ENCODE results near the gene RAB27A. TPM values are rescaled to one million over a fixed set of nuclear protein-coding genes. Genes with fewer than 3 reads are reported as not detected.

The RAB27A gene
- total RNA-seq, 1 donor, result 6.2 TPM

GRCh38 chr15:55230051-55230670 lies 59.5 kb downstream of the RAB27A start:
- DNase-seq (ENCODE audit: low read depth in 2 of 3, low spot score in 2 of 3), result no peak

DNA sequence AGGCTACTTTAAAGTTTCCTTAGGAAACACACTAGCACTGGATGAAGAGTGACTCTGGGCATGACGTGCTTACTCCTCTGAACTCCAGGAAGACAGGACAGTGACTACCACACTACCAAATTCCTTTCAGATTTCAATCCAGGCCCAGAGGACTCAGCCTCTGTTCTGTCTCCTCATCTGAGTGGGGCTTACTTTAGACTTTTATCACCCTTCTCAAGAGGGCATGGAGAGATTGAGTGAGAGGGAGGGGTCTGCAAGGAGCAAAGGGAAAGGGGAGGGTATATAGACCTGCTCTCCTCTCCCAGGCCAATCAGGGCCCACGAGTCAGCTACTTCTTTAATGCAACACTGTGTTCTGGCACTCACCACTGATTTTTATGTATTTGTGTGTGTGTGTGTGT lies 63.5 kb downstream of the RAB27A start:
- no peak for DNase-seq (ENCODE audit: low read depth in 2 of 3, low spot score in 2 of 3)

GRCh38 chr15:55224892-55225291 lies 64.7 kb downstream of the RAB27A start:
- peak in 2 of 3 donors; percentile 16 to 20 for DNase-seq (ENCODE audit: low read depth in 2 of 3, low spot score in 2 of 3)

GRCh38 chr15:55222588-55222987 lies 67.0 kb downstream of the RAB27A start:
- DNase-seq (ENCODE audit: low read depth in 2 of 3, low spot score in 2 of 3), result peak in 2 of 3 donors; percentile 71 to 91

- DNase-seq (ENCODE audit: low read depth in 2 of 3, low spot score in 2 of 3), result peak in 2 of 3 donors; percentile 40 to 60
These were observed 68.3 kb downstream of the RAB27A start for GRCh38 chr15:55221090-55222011.

DNA sequence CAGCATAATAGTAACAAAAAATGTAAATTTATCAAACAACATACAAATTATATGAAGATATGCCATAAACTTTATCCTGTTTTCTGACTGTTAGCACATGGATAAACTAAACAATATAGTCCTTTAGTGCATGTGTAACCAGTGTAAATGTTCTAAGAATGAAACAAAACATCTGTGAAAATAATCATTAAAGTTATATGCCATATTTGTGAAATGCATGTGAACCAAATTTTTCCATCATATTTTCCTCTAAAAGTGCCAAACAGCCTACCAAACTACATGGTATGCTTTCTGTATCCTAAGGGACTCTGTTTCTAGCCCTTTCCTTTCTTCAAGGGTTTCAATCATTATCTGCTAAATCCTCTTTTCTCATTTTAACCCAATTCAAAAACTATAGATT lies 69.0 kb downstream of the RAB27A start:
- DNase-seq (ENCODE audit: low read depth in 2 of 3, low spot score in 2 of 3), result no peak

DNA sequence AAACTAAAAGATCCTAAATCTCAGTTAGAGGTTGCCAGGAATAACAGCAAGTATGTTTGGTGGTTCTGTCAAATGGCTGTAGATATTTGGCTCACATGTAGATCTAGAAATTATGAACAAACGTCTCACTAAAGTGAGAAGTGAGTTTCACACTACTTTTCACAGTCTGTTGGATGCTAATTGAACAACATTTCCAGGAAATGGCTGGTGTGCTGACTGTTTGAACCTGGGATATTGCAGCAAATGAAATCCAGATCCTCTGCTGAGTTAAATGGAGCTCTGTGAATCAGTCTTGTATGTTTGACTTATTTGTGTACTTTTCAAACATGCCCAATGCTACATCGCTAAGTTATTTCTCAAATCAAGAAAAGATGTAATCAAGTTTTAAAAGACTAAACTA lies 71.6 kb downstream of the RAB27A start:
- no peak for DNase-seq (ENCODE audit: low read depth in 2 of 3, low spot score in 2 of 3)

DNA sequence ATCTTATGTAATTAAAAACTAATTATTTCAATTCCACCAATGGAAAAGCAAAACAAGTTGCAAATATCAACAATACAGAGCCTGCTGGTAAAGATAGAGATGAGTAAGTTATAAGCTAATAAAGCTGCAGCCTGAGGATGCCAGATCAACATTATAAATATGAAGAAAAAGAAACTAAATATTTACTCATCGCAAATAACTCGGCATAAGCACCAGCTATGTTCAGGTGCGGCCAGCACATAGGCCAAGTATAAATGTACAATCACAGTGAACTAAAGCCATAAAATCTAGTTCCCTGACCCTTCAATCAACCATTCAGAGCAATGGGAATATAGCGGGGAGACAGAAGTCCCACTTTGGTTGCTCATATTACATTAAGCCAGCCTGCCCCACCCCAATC lies 85.1 kb downstream of the RAB27A start:
- DNase-seq (ENCODE audit: low read depth in 2 of 3, low spot score in 2 of 3), result no peak

DNA sequence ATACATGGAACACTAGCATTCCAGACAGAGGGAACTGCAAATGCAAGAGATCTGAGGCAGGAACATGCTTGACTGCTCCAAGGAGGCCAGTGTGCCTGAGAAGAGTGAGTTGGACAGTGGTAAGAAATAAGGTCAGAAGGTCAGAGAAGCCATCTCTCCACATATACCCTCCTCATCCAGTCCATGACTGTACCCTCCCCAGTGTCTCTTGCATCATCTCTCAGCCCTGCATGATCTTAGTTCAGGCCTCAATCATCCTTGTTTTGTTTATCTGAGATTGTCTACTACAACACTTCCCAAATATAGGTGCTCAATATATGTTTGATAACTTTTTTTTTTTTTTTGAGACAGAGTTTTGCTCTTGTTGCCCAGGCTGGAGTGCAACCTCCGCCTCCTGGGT lies 87.4 kb downstream of the RAB27A start:
- no peak for DNase-seq (ENCODE audit: low read depth in 2 of 3, low spot score in 2 of 3)

DNA sequence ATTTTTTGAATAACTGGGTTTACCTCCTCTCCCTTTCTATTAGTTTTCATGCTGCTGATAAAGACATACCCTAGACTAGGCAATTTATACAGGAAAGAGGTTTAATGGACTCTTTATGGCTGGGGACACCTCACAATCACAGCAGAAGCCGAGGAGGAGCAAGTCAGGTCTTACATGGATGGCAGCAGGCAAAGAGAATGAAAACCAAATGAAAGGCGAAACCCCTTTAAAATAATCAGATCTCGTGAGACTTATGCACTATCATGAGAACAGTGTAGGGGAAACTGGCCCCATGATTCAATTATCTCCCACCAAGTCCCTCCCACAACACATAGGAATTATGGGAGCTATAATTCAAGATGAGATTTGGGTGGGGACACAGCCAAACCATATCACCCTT lies 90.9 kb downstream of the RAB27A start:
- no peak for DNase-seq (ENCODE audit: low read depth in 2 of 3, low spot score in 2 of 3)

- no peak for DNase-seq (ENCODE audit: low read depth in 2 of 3, low spot score in 2 of 3)
These were observed 91.9 kb downstream of the RAB27A start for GRCh38 chr15:55197719-55198118.

GRCh38 chr15:55197362-55197705 lies 92.3 kb downstream of the RAB27A start:
- no peak for DNase-seq (ENCODE audit: low read depth in 2 of 3, low spot score in 2 of 3)

DNA sequence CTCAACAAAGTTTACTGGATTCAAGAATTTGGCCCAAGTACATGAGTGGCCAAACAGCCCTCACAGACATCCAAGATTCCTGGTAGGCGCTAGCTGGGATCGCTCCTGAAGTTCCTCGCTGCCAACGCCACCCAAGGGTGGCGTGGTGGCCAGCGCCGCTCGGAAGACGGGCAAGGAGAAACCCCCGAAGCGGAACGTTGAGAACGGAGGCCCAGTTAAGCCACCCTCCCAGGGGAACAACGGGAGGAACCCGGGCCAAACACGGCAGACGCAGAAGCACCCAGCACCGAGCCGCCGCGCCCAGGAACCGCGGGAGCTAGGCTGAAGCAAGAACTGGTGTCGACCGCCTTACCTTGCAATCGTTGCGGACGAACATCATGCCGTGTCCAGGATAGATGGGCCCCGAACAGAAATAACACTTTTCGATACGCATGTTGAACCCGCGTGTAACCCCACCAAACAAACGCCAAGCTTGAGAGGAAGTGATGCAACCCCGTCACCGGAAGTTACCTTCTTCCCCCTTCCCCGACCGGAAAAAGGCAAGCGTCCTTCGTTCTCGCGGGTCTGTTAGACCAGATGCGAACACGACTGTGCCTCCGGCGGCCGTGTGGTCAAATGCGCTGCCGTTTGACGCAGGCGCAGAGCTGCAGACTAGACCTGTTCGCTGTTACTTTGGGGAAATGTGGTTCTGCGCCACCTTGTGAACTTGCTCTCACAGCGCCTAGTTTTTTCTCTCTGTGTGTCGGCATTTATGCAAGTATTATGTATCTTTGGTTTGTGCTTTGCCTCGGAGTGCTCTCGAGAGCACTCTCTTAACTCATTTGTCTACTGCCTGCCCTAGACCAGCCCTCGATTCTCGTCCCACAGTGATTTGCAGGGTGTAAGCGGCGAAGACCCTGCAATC lies 92.9 kb downstream of the RAB27A start, which contains the start of gene RSL24D1:
RSL24D1 (minus strand) TSS at position 484 of the 904 bp plus-strand sequence; CDS start at position 433, 51 bp downstream.
- peak; percentile 97 to 100 (median 99) for DNase-seq (ENCODE audit: low read depth in 2 of 3, low spot score in 2 of 3)

- DNase-seq (ENCODE audit: low read depth in 2 of 3, low spot score in 2 of 3), result peak in 2 of 3 donors; percentile 14 to 32
These were observed 93.6 kb downstream of the RAB27A start for GRCh38 chr15:55195996-55196395.

GRCh38 chr15:55194256-55194655 lies 95.4 kb downstream of the RAB27A start:
- DNase-seq (ENCODE audit: low read depth in 2 of 3, low spot score in 2 of 3), result peak in 1 of 3 donors; percentile 17

DNA sequence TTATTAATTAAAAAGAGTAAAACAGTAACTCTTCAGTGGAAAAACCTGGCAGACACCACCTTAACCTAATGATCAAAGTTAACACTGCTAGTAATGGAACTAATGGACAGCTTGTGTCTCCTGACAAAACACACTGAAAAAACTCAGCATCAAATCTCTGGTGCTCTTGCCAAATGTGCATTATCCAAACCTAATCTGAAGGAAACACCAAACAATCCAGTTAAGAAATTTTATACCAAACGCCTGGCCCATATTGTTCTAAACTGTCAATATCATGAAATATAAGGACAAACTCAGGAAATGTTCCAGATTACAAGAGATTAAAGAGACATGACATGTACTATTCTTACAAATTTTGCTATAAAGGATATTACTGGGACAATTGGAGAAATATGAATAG lies 103.3 kb downstream of the RAB27A start:
- no peak for DNase-seq (ENCODE audit: low read depth in 2 of 3, low spot score in 2 of 3)

DNA sequence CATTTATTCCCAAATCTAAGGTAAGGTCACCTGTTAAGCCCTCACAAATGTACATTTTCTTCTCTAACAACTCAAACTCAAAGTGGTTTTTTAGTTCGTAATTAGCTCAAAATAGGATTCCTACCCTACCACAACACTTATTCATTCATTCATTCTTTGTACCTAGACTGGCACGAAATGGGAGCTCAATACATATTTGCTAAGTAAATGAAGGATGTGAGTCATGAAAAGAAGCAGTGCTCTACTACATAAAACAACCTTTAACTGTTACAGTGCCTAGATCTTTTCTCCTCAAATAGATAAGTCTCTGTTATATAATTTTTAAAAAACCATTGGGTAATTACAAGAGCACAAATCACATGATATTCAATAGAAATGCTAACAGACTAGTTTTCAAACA lies 105.9 kb downstream of the RAB27A start:
- no peak for DNase-seq (ENCODE audit: low read depth in 2 of 3, low spot score in 2 of 3)

- DNase-seq (ENCODE audit: low read depth in 2 of 3, low spot score in 2 of 3), result no peak
These were observed 110.5 kb downstream of the RAB27A start for GRCh38 chr15:55179141-55179540.

GRCh38 chr15:55170361-55170760 lies 119.3 kb downstream of the RAB27A start:
- DNase-seq (ENCODE audit: low read depth in 2 of 3, low spot score in 2 of 3), result no peak

DNA sequence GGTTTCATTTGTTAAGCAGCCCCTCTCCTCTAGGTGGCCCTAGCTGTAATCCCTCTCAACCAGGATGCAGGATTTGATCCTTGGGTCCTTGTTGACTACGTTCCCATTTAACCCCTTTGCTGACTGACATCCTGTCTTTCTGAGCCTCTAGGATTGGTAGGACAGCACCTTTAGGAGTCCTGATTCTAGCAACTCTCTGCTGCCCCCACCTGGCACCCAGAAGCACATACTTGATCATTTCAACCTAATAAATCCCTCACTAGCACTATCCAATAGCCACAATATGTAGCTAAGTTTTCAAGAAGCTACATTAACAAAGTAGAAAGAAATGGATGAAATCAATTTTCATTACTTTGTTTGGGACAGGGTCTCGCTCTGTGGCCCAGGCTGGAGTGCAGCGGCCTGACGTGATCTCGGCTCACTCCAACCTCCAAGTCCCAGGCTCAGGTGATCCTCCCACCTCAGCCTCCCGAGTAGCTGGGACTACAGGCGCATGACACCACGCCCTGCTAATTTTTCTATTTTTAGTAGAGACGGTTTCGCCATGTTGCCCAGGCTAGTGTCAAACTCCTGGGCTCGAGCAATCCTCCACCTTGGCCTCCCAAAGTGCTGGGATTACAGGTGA lies 121.2 kb downstream of the RAB27A start:
- peak; percentile 13 to 76 (median 56) for DNase-seq (ENCODE audit: low read depth in 2 of 3, low spot score in 2 of 3)

Data from hematopoietic multipotent progenitor cell (in vitro differentiated cells).